Osteoblast (primary cell): ENCODE data around the gene MARCHF3. TPM values are rescaled to one million over a fixed set of nuclear protein-coding genes. Genes with fewer than 3 reads are reported as not detected.

Experiments used
- DNase-seq: peaks from one replicate; pipeline ENCODE4 v3.0.0; 2011; ENCODE audit warnings: low spot score, mixed read lengths; ENCODE audit not compliant: insufficient read length; ENCODE audit errors: missing footprints
- H2AFZ ChIP-seq: 2 replicates; pipeline ENCODE4 v1.6.0; 2011; ENCODE audit warnings: mild to moderate bottlenecking, low read length
- H3K27ac ChIP-seq: 2 replicates; pipeline ENCODE4 v1.5.1; 2011; ENCODE audit warnings: mild to moderate bottlenecking, low read depth, low read length, moderate library complexity
- H3K27me3 ChIP-seq: 2 replicates; pipeline ENCODE4 v1.6.0; 2012; ENCODE audit warnings: mild to moderate bottlenecking, control low read depth, inconsistent platforms, low read length, moderate library complexity; ENCODE audit not compliant: insufficient read depth
- H3K36me3 ChIP-seq: 2 replicates; pipeline ENCODE4 v1.5.1; 2011; ENCODE audit warnings: mild to moderate bottlenecking, low read length, control low read depth, moderate library complexity; ENCODE audit not compliant: insufficient read depth
- H3K4me1 ChIP-seq: 2 replicates; pipeline ENCODE4 v1.5.1; 2011; ENCODE audit warnings: mild to moderate bottlenecking, low read length, control low read depth, moderate library complexity; ENCODE audit not compliant: insufficient read depth
- H3K4me2 ChIP-seq: 2 replicates; pipeline ENCODE4 v1.6.0; 2011; ENCODE audit warnings: mild to moderate bottlenecking, low read length; ENCODE audit not compliant: insufficient read depth
- H3K4me3 ChIP-seq: fragments of 200-600 bp; sonication (generic); 3 replicates; pipeline ENCODE4 v1.5.1; 2012; ENCODE audit warnings: mild to moderate bottlenecking, low read length, inconsistent platforms; ENCODE audit not compliant: insufficient read depth
- H3K79me2 ChIP-seq: 2 replicates; pipeline ENCODE4 v1.6.0; 2012; ENCODE audit warnings: mild to moderate bottlenecking, low read length, control low read depth, inconsistent platforms; ENCODE audit not compliant: insufficient read depth
- H3K9me3 ChIP-seq: 2 replicates; pipeline ENCODE4 v1.5.1; 2011; ENCODE audit warnings: low read depth, low read length, control low read depth
- H4K20me1 ChIP-seq: 2 replicates; pipeline ENCODE4 v1.6.0; 2012; ENCODE audit warnings: mild to moderate bottlenecking, low read length, control low read depth; ENCODE audit not compliant: insufficient read depth
- total RNA-seq: library from RNA; depleted of rRNA; stranded (reverse); fragments of >200 nt; gene quantifications from 2 replicates; pipeline ENCODE4 v1.2.3, GENCODE V29; 2012
- TF ChIP-seq, protein P1 (sequence below): IDR thresholded peaks from 2 replicates; pipeline ENCODE4 v1.5.1; 2011; ENCODE audit warnings: mild to moderate bottlenecking, low read depth, low read length, moderate library complexity; ENCODE audit errors: extremely low read depth

MARCHF3 gene
- total RNA-seq, 1 donor: 2.2 TPM

GRCh38 chr5:127002390-127002789 is 28.0 kb downstream of the MARCHF3 start:
- peak; percentile 68 for DNase-seq
- TF ChIP-seq, protein P1, sequence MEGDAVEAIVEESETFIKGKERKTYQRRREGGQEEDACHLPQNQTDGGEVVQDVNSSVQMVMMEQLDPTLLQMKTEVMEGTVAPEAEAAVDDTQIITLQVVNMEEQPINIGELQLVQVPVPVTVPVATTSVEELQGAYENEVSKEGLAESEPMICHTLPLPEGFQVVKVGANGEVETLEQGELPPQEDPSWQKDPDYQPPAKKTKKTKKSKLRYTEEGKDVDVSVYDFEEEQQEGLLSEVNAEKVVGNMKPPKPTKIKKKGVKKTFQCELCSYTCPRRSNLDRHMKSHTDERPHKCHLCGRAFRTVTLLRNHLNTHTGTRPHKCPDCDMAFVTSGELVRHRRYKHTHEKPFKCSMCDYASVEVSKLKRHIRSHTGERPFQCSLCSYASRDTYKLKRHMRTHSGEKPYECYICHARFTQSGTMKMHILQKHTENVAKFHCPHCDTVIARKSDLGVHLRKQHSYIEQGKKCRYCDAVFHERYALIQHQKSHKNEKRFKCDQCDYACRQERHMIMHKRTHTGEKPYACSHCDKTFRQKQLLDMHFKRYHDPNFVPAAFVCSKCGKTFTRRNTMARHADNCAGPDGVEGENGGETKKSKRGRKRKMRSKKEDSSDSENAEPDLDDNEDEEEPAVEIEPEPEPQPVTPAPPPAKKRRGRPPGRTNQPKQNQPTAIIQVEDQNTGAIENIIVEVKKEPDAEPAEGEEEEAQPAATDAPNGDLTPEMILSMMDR: no peak
- no peaks in the 10 kb centered on the region for H3K36me3 ChIP-seq
- no peaks in the 10 kb centered on the region for H3K9me3 ChIP-seq
- no peak overlapping the region for H2AFZ ChIP-seq
- no peaks in the 10 kb centered on the region for H3K27me3 ChIP-seq
- H3K4me2 ChIP-seq: peak overlapping the region; percentile 55
- peaks cover 3% of the 10 kb centered on the region for H3K79me2 ChIP-seq
- no peak overlapping the region for H3K4me3 ChIP-seq
- H3K27ac ChIP-seq: peak overlapping the region; percentile 89
- H3K4me1 ChIP-seq: peaks cover 26% of the 10 kb centered on the region
- H4K20me1 ChIP-seq: no peaks in the 10 kb centered on the region

- H3K4me2 ChIP-seq: peak overlapping the region; percentile 55
- no peaks in the 10 kb centered on the region for H3K36me3 ChIP-seq
- DNase-seq: peak; percentile 95
- TF ChIP-seq, protein P1: no peak
- H3K27me3 ChIP-seq: no peaks in the 10 kb centered on the region
- no peaks in the 10 kb centered on the region for H3K9me3 ChIP-seq
- no peaks in the 10 kb centered on the region for H4K20me1 ChIP-seq
- H2AFZ ChIP-seq: no peak overlapping the region
- H3K79me2 ChIP-seq: peaks cover 4% of the 10 kb centered on the region
- peak overlapping the region; percentile 89 for H3K27ac ChIP-seq
- peaks cover 26% of the 10 kb centered on the region for H3K4me1 ChIP-seq
- no peak overlapping the region for H3K4me3 ChIP-seq
Measured at GRCh38 chr5:127001621-127002296, 28.6 kb downstream of the MARCHF3 start.

DNA sequence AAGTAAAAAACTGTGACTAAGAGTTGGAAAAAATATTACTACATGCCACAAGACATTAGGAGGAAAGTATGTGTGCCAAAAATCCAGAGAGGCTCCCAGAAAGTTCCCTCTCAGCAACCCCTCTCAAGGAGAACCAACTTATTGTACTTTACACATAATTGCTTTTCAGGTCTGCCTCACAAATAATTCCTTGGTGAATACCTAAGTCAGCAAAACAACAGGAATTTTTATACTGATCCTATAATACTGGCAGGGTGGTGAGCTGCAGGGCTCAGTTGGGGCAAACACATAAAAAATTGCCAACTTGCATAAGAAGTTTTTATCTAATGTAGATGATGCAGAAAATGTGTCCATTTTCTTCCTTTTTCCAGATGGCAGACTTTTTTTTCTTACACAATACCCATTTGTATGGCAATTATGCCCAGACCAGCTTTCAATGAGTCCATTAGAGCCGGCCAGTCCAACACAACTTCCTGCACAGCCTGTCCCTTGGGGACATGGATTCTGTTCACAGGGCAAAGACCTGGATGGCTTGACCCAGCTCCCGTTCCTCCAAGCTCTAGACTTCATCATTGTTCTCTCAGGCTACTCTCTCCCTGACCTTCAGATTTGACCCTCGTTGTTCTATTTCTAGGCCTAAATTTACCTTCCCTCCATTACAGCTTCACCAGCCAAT is 31.3 kb downstream of the MARCHF3 start:
- no peaks in the 10 kb centered on the region for H3K36me3 ChIP-seq
- no peaks in the 10 kb centered on the region for H4K20me1 ChIP-seq
- H3K4me2 ChIP-seq: no peak overlapping the region
- H3K27me3 ChIP-seq: no peaks in the 10 kb centered on the region
- H3K79me2 ChIP-seq: peaks cover 4% of the 10 kb centered on the region
- DNase-seq: no peak
- peaks cover 26% of the 10 kb centered on the region for H3K4me1 ChIP-seq
- TF ChIP-seq, protein P1: no peak
- no peak overlapping the region for H3K27ac ChIP-seq
- H3K9me3 ChIP-seq: no peaks in the 10 kb centered on the region
- H2AFZ ChIP-seq: no peak overlapping the region
- no peak overlapping the region for H3K4me3 ChIP-seq

DNA sequence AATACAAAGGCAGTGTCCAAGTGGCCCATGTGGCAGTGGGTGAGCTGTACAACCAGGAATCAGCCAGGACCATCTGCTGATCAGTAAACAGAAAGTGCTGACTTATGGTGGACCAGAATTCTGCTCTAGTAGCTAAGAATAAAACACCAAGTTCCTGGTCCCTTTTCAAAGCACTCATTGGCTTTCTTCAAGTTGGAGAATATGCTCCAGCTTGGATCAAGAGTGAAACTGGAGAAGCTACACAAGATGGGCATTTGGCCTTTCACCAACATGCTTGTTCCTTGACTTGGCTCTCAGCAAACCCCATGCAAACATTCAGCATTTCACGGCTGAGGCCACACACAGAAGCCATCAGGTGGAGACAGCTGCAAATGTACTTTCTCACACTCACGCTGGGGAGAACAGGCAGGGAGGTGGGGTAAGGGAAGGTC is 32.1 kb downstream of the MARCHF3 start:
- Histone ChIP-seq H3K36me3 (no peaks in the 10 kb centered on the region), H3K4me1 (peaks cover 26% of the 10 kb centered on the region), H3K27me3 (no peaks in the 10 kb centered on the region), H3K4me2 (no peak overlapping the region), H2AFZ (no peak overlapping the region), H3K4me3 (no peak overlapping the region), H3K9me3 (no peaks in the 10 kb centered on the region), H3K79me2 (peaks cover 4% of the 10 kb centered on the region), H4K20me1 (no peaks in the 10 kb centered on the region), H3K27ac (no peak overlapping the region)
- TF ChIP-seq, protein P1: no peak
- no peak for DNase-seq
